Stomach (tissue), 4 donors: ENCODE measurements around the gene CRACDL.

Source experiments
- CTCF ChIP-seq, 7 experiments: fragments of 450-650 bp in 4 of 7; fragments of 200-600 bp in 3 of 7; sonication (generic) in 3 of 7; IDR thresholded peaks; one replicate each; pipeline ENCODE4 v1.5.1; 2016 to 2019; ENCODE audit warnings: antibody characterized with exemption in 7 of 7, control low read depth in 2 of 7, mild to moderate bottlenecking in 1 of 7
- EP300 ChIP-seq: sonication (generic); formaldehyde crosslinking; IDR thresholded peaks from one replicate; pipeline ENCODE4 v1.6.1; 2017; ENCODE audit warnings: antibody characterized with exemption
- POLR2A ChIP-seq, 4 donors: fragments of 450-650 bp; IDR thresholded peaks; one replicate each; pipeline ENCODE4 v1.6.1; 2016; ENCODE audit warnings: antibody characterized with exemption in 4 of 4, control low read depth in 2 of 4, mild to moderate bottlenecking in 1 of 4, moderate library complexity in 1 of 4
- POLR2AphosphoS5 ChIP-seq, 3 donors: sonication (generic); formaldehyde crosslinking; IDR thresholded peaks; one replicate each; pipeline ENCODE4 v1.6.1; 2016; ENCODE audit warnings: antibody characterized with exemption in 3 of 3

- no peak for TF ChIP-seq CTCF (IDR thresholded peaks at IDR 0.05)
- TF ChIP-seq POLR2A (IDR thresholded peaks at IDR 0.05) = no peak
- no peak for TF ChIP-seq POLR2AphosphoS5 (IDR thresholded peaks at IDR 0.05)
- no peak for TF ChIP-seq EP300
These were observed 86.9 kb downstream of the CRACDL start for GRCh38 chr2:98849113-98849512.
